Subcutaneous abdominal adipose tissue (tissue), 5 donors: ENCODE data around the gene KCNJ10.

Experiments
- H3K27ac ChIP-seq: one replicate; pipeline ENCODE4 v1.7.0; 2013; ENCODE audit warnings: low read depth, mild to moderate bottlenecking, inconsistent platforms, low read length, moderate library complexity
- H3K27me3 ChIP-seq, 5 donors: one replicate each; pipeline ENCODE4 v1.7.0; 2013; ENCODE audit warnings: low read length in 5 of 5, inconsistent platforms in 1 of 5; ENCODE audit not compliant: control insufficient read depth in 5 of 5, insufficient read depth in 4 of 5
- H3K36me3 ChIP-seq, 5 donors: one replicate each; pipeline ENCODE4 v1.7.0; 2013; ENCODE audit warnings: low read length in 5 of 5; ENCODE audit not compliant: control insufficient read depth in 5 of 5, insufficient read depth in 5 of 5
- H3K4me1 ChIP-seq, 5 donors: one replicate each; pipeline ENCODE4 v1.7.0; 2013; ENCODE audit warnings: low read length in 5 of 5, mild to moderate bottlenecking in 3 of 5, moderate library complexity in 1 of 5; ENCODE audit not compliant: control insufficient read depth in 5 of 5, insufficient read depth in 5 of 5
- H3K4me3 ChIP-seq, 5 donors: one replicate each; pipeline ENCODE4 v1.7.0; 2013; ENCODE audit warnings: low read length in 5 of 5, low read depth in 1 of 5
- H3K9ac ChIP-seq, 5 donors: one replicate each; pipeline ENCODE4 v1.7.0; 2013; ENCODE audit warnings: low read length in 5 of 5, mild to moderate bottlenecking in 4 of 5, moderate library complexity in 3 of 5
- H3K9me3 ChIP-seq, 5 donors: one replicate each; pipeline ENCODE4 v1.7.0; 2013; ENCODE audit warnings: low read length in 5 of 5; ENCODE audit not compliant: control insufficient read depth in 5 of 5
- donor health status: healthy.
- donor health status: healthy.
- donor health status: healthy.
- donor health status: healthy.
- donor health status: healthy.

KCNJ10 gene

GRCh38 chr1:160099716-160100375 lies 29.9 kb upstream of the KCNJ10 start:
- Histone ChIP-seq H3K4me1 (peaks cover 20 to 61% (median 44%) of the 10 kb centered on the region in 5 donors), H3K27me3 (no peaks in the 10 kb centered on the region), H3K9ac (peak overlapping the region in 3 of 5 donors; percentile 0 to 91 (median 77)), H3K9me3 (no peaks in the 10 kb centered on the region), H3K36me3 (peaks cover 0 to 5% (median 2%) of the 10 kb centered on the region in 5 donors), H3K4me3 (peak overlapping the region in 1 of 5 donors; percentile 78), H3K27ac (peak overlapping the region; percentile 95)

GRCh38 chr1:160098852-160099561 lies 29.0 kb upstream of the KCNJ10 start:
- Histone ChIP-seq H3K27ac (peak overlapping the region; percentile 95), H3K4me3 (peak overlapping the region; percentile 63 to 84 (median 74)), H3K9ac (peak overlapping the region; percentile 77 to 92 (median 89)), H3K27me3 (no peaks in the 10 kb centered on the region), H3K9me3 (no peaks in the 10 kb centered on the region), H3K4me1 (peaks cover 20 to 54% (median 39%) of the 10 kb centered on the region in 5 donors), H3K36me3 (peaks cover 0 to 13% (median 9%) of the 10 kb centered on the region in 5 donors)

GRCh38 chr1:160097911-160098851 lies 28.2 kb upstream of the KCNJ10 start, which contains the start of gene IGSF8:
IGSF8 (minus strand) TSS chr1:160098619; CDS start chr1:160098472, 147 bp downstream.
- Histone ChIP-seq H3K4me1 (peaks cover 20 to 53% (median 39%) of the 10 kb centered on the region in 5 donors), H3K9ac (peak within 1 kb of the TSS; percentile 80 to 92 (median 90))

GRCh38 chr1:160097151-160097910 lies 27.4 kb upstream of the KCNJ10 start:
- H3K9me3 ChIP-seq, result no peaks in the 10 kb centered on the region
- H3K4me3 ChIP-seq, result peak overlapping the region; percentile 62 to 87 (median 78)
- H3K4me1 ChIP-seq, result peaks cover 20 to 45% (median 38%) of the 10 kb centered on the region in 5 donors
- peak overlapping the region; percentile 38 to 90 (median 87) for H3K9ac ChIP-seq
- no peak overlapping the region for H3K27ac ChIP-seq
- H3K27me3 ChIP-seq, result no peaks in the 10 kb centered on the region
- peaks cover 0 to 30% (median 26%) of the 10 kb centered on the region in 5 donors for H3K36me3 ChIP-seq

More at GRCh38 chr1:160097911-160098851, 28.2 kb upstream of the KCNJ10 start, which contains the start of gene IGSF8:
- Histone ChIP-seq H3K9me3 (no peaks in the 10 kb centered on the region), H3K27ac (peak within 1 kb of the TSS; percentile 95), H3K36me3 (peaks cover 0 to 21% (median 17%) of the 10 kb centered on the region in 5 donors), H3K27me3 (no peaks in the 10 kb centered on the region), H3K4me3 (peak within 1 kb of the TSS; percentile 76 to 87 (median 80))

GRCh38 chr1:160096274-160097116 lies 26.5 kb upstream of the KCNJ10 start:
- Histone ChIP-seq H3K27ac (no peak overlapping the region), H3K27me3 (no peaks in the 10 kb centered on the region), H3K4me3 (peak overlapping the region in 3 of 5 donors; percentile 6 to 87 (median 62)), H3K4me1 (peaks cover 17 to 37% (median 34%) of the 10 kb centered on the region in 5 donors), H3K9ac (peak overlapping the region; percentile 15 to 87 (median 42)), H3K36me3 (peaks cover 0 to 38% (median 34%) of the 10 kb centered on the region in 5 donors), H3K9me3 (no peaks in the 10 kb centered on the region)

GRCh38 chr1:160095382-160096105 lies 25.6 kb upstream of the KCNJ10 start:
- no peaks in the 10 kb centered on the region for H3K9me3 ChIP-seq
- H3K27ac ChIP-seq, result no peak overlapping the region
- H3K4me1 ChIP-seq, result peaks cover 13 to 33% (median 29%) of the 10 kb centered on the region in 5 donors
- H3K27me3 ChIP-seq, result no peaks in the 10 kb centered on the region
- H3K9ac ChIP-seq, result peak overlapping the region in 1 of 5 donors; percentile 5
- no peak overlapping the region for H3K4me3 ChIP-seq
- H3K36me3 ChIP-seq, result peaks cover 0 to 48% (median 44%) of the 10 kb centered on the region in 5 donors

- no peak overlapping the region for H3K27ac ChIP-seq
- peaks cover 13 to 33% (median 29%) of the 10 kb centered on the region in 5 donors for H3K4me1 ChIP-seq
- no peaks in the 10 kb centered on the region for H3K9me3 ChIP-seq
- H3K9ac ChIP-seq, result peak overlapping the region in 1 of 5 donors; percentile 5
- no peak overlapping the region for H3K4me3 ChIP-seq
- H3K27me3 ChIP-seq, result no peaks in the 10 kb centered on the region
- H3K36me3 ChIP-seq, result peaks cover 0 to 55% (median 51%) of the 10 kb centered on the region in 5 donors
These were observed 24.8 kb upstream of the KCNJ10 start for GRCh38 chr1:160094806-160095205.

GRCh38 chr1:160094291-160094625 lies 24.3 kb upstream of the KCNJ10 start:
- peaks cover 0 to 59% (median 51%) of the 10 kb centered on the region in 5 donors for H3K36me3 ChIP-seq
- H3K27ac ChIP-seq, result no peak overlapping the region
- H3K27me3 ChIP-seq, result no peaks in the 10 kb centered on the region
- no peaks in the 10 kb centered on the region for H3K9me3 ChIP-seq
- no peak overlapping the region for H3K4me3 ChIP-seq
- H3K4me1 ChIP-seq, result peaks cover 13 to 30% (median 27%) of the 10 kb centered on the region in 5 donors
- H3K9ac ChIP-seq, result no peak overlapping the region
